Activated CD4-positive, CD25-positive, alpha-beta regulatory T cell treated with anti-CD3 and anti-CD28 coated beads, Interleukin-2, amount 50 U/mL, for 16 hours (primary cell): ENCODE data around the gene LRRC7.
"Not testable (repeated sequence)": the region's sequence is repeated elsewhere in the genome, so short reads cannot be mapped to it uniquely, and the experiment has no call there.

Experiments
- DNase-seq: peaks from one replicate; pipeline ENCODE4 v3.0.0-alpha.2; 2020; ENCODE audit warnings: low read depth, low spot score

The LRRC7 gene

DNA sequence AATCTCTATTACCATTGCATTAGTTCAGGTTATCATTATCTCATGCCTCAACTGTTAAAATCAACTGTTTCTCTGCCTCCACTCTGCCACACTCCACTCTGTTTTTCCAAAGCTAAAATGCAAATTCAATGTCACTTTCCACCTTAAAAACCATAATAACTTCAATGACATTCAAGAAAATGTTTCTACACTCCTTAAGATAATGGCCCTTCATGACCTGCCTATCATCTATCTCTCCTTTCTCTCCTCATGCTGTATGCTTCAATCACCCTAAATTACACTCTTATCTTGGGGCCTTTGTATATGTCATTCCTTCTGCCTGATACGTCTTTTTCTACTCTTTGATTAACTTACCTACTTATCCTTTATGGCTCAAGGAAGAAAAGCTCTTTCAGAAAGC is 296.0 kb downstream of the LRRC7 start:
- no peak for DNase-seq

- no peak for DNase-seq
Observed at GRCh38 chr1:69871412-69871811, 303.7 kb downstream of the LRRC7 start.

DNA sequence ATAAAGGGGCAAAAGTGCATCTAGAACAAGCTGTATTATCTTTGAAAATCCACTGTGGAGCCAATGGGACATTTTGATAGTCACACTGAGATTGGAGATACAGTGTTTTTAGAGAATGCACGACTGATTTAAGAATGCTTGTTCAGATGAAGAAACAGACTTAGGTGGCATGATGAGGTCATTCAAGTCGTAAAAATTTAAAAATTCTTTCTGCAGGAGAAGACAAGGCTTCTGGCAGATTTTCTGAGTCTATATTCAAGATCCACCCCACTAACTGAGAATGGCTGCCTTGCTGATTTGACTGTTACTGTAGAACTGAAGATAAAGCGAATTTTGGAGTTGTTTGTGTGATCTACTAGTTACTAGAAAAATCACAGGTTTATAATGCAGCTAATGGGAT is 310.6 kb downstream of the LRRC7 start:
- DNase-seq: no peak

DNA sequence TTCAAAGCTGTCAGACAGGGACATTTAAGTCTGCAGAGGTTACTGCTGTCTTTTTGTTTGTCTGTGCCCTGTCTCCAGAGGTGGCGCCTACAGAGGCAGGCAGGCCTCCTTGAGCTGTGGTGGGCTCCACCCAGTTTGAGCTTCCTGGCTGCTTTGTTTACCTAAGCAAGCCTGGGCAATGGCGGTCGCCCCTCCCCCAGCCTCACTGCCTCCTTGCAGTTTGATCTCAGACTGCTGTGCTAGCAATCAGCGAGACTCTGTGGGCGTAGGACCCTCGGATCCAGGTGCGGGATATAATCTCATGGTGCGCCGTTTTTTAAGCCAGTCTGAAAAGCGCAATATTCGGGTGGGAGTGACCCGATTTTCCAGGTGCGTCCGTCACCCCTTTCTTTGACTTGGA is 320.3 kb downstream of the LRRC7 start:
- DNase-seq: not testable (repeated sequence)

DNA sequence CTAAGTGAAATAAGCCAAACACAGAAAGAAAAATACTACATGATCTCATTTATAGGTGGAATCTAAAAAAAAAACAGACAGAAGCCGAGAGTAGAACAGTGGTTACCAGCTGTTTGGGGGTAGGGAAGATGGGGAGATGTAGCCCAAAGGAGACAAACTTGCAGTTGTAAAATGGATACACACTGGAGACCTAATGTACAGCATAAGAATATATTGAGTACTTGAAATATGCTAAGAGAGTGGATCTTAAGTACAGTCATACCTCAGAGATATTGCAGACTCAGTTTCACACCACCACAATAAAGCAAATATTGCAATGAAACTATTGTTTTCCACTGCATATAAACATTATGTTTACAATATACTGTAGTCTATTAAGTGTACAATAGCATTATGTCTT is 320.9 kb downstream of the LRRC7 start:
- DNase-seq: no peak

- no peak for DNase-seq
Observed at GRCh38 chr1:69898403-69898947, 330.8 kb downstream of the LRRC7 start.

- DNase-seq: no peak
Observed at GRCh38 chr1:69911301-69911801, 343.6 kb downstream of the LRRC7 start.

- no peak for DNase-seq
Observed at GRCh38 chr1:69913977-69914376, 346.3 kb downstream of the LRRC7 start.

GRCh38 chr1:69914976-69915765 is 347.4 kb downstream of the LRRC7 start:
- no peak for DNase-seq

GRCh38 chr1:69919129-69919921 is 351.6 kb downstream of the LRRC7 start:
- no peak for DNase-seq

GRCh38 chr1:69919922-69920273 is 352.2 kb downstream of the LRRC7 start:
- DNase-seq: no peak

- no peak for DNase-seq
Observed at GRCh38 chr1:69920426-69920825, 352.7 kb downstream of the LRRC7 start.

GRCh38 chr1:69921486-69921885 is 353.8 kb downstream of the LRRC7 start:
- DNase-seq: no peak

DNA sequence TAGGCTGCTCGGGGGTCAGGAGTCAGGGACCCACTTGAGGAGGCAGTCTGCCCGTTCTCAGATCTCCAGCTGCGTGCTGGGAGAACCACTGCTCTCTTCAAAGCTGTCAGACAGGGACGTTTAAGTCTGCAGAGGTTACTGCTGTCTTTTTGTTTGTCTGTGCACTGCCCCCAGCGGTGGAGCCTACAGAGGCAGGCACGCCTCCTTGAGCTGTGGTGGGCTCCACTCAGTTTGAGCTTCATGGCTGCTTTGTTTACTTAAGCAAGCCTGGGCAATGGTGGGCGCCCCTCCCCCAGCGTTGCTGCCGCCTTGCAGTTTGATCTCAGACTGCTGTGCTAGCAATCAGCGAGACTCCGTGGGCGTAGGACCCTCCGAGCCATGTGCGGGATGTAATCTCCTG is 360.5 kb downstream of the LRRC7 start:
- not testable (repeated sequence) for DNase-seq

- no peak for DNase-seq
Observed at GRCh38 chr1:69929308-69930057, 361.8 kb downstream of the LRRC7 start.

DNA sequence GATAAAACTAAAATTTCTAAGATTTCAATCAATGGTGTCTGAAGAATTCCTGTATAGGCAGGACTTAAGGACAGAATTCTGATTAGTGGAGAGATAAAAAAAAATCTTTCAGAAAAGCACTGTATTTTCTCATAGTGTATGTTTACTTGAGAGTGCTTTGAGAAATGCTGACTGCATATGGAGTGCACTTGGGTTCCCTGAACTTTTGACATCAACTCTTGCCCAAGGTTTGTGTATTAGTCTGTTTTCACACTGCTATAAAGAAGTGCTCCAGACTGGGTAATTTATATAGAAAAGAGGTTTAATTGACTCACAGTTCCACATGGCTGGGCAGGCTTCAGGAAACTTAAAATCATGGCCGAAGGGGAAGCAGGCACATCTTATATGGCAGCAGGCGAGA is 362.7 kb downstream of the LRRC7 start:
- DNase-seq: no peak

DNA sequence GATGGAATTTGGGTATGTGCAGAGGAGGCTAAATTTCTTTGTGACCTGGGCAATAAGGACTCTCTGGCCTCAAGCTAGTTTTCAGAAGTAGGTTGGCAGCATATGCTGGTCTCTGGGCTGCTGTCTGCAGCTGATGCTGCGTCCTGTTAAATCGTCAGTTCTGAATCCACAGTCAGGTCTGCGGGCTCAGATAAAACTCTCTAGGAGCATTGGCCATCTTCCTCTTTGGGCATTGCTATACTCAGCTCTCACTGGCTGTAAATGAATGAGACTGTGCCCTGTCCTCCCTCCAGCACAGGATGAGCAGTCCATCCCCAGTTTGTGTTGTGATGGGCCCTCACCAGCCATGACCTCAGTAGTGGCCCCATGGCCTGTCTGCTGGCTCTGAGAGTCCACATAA is 365.0 kb downstream of the LRRC7 start:
- no peak for DNase-seq

- no peak for DNase-seq
Observed at GRCh38 chr1:69940231-69940630, 372.5 kb downstream of the LRRC7 start.

GRCh38 chr1:69940816-69941215 is 373.1 kb downstream of the LRRC7 start:
- DNase-seq: no peak

GRCh38 chr1:69943030-69943429 is 375.3 kb downstream of the LRRC7 start:
- no peak for DNase-seq

GRCh38 chr1:69946935-69947334 is 379.2 kb downstream of the LRRC7 start:
- no peak for DNase-seq

DNA sequence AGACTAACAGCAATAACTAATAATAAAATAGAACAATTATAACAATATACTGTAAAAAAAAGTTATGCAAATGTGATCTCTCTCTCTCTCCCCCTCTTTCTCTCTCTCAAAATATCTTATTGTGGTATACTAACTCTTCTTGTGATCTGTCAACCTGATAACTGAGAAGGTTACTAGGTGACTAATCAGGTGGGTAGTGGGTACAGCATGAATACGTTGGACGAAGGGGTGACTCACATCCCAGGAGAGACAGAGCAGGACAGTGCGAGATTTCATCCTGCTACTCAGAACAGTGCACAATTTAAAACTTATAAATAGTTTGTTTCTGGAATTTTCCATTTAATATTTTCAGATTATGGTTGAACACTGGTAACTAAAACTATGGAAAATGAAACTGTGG is 380.1 kb downstream of the LRRC7 start:
- DNase-seq: no peak
